H1 (cell line): ENCODE data around the gene RIMKLA. TPM values are rescaled to one million over a fixed set of nuclear protein-coding genes. Genes with fewer than 3 reads are reported as not detected.

ENCODE experiments used
- BACH1 ChIP-seq: IDR thresholded peaks from 2 replicates; pipeline ENCODE4 v1.6.1; 2012; ENCODE audit warnings: low read length, improper control_type of control experiment
- CHD7 ChIP-seq: fragments of 300-600 bp; sonication (generic); IDR thresholded peaks from 2 replicates; pipeline ENCODE4 v1.7.1; 2012; ENCODE audit warnings: low read length, moderate library complexity, mild to moderate bottlenecking, inconsistent platforms; ENCODE audit not compliant: insufficient replicate concordance
- EP300 ChIP-seq, 2 experiments: IDR thresholded peaks; 1 replicate in 1 of 2; 2 replicates in 1 of 2; pipeline ENCODE4 v1.6.1; 2011 to 2012; ENCODE audit warnings: low read depth in 2 of 2, low read length in 2 of 2, mild to moderate bottlenecking in 2 of 2, borderline replicate concordance in 1 of 2, inconsistent platforms in 1 of 2, moderate library complexity in 1 of 2
- GABPA ChIP-seq: IDR thresholded peaks from 2 replicates; pipeline ENCODE4 v1.6.1; 2011; ENCODE audit warnings: mild to moderate bottlenecking, low read length, moderate library complexity, borderline replicate concordance; ENCODE audit not compliant: insufficient read depth
- KDM1A ChIP-seq: fragments of 200-600, 300-600 bp; sonication (generic); IDR thresholded peaks from 2 replicates; pipeline ENCODE4 v1.7.1; 2016; ENCODE audit warnings: mild to moderate bottlenecking, low read length, borderline replicate concordance
- KDM4A ChIP-seq: IDR thresholded peaks from one replicate; pipeline ENCODE4 v1.7.1; 2012; ENCODE audit warnings: low read depth, mild to moderate bottlenecking, moderate library complexity, low read length, inconsistent platforms; ENCODE audit not compliant: severe bottlenecking
- MAX ChIP-seq: IDR thresholded peaks from 2 replicates; pipeline ENCODE4 v1.6.1; 2012; ENCODE audit warnings: inconsistent platforms
- SIX5 ChIP-seq: IDR thresholded peaks from 2 replicates; pipeline ENCODE4 v1.6.1; 2011; ENCODE audit warnings: mild to moderate bottlenecking, low read depth, low read length
- TAF1 ChIP-seq: IDR thresholded peaks from 2 replicates; pipeline ENCODE4 v1.6.1; 2011; ENCODE audit warnings: mild to moderate bottlenecking, low read depth, low read length
- polyA plus RNA-seq, 7 experiments: library from polyadenylated mRNA; depleted of rRNA in 3 of 7; stranded (reverse) in 5 of 7; unstranded in 2 of 7; fragments of >200 nt in 5 of 7; fragments of 200-250 nt in 2 of 7; gene quantifications; 1 replicate in 5 of 7; 2 replicates in 1 of 7; 4 replicates in 1 of 7; pipeline versions ENCODE4 v1.2.1 to v1.2.3, GENCODE V29; 2011 to 2013; ENCODE audit warnings: missing spikeins in 2 of 7, mixed read lengths in 2 of 7
- total RNA-seq: library from RNA; stranded (reverse); fragmentation: NEBNext Ultra II Directional; extraction: Animal tissue kit (Norgen Biotek cat#: 25700); gene quantifications from 2 replicates; pipeline ENCODE4 v1.2.1, GENCODE V29; 2021

Gene RIMKLA
- total and polyA plus RNA-seq, 2 of the 8 experiments (the other 6 are each of a cell fraction or from before 2014, with no cell fraction given): 3.2 to 5.8 TPM

GRCh38 chr1:42335050-42335808, 45.4 kb upstream of the RIMKLA start, which contains the start of gene FOXJ3 (continued):
- no peak for TF ChIP-seq CHD7
- TF ChIP-seq BACH1: no peak
- TF ChIP-seq KDM4A: no peak
- no peak for TF ChIP-seq KDM1A
- no peak for TF ChIP-seq GABPA
- TF ChIP-seq SIX5: no peak
- peak; percentile 99 for TF ChIP-seq TAF1
- TF ChIP-seq EP300 (IDR thresholded peaks at IDR 0.05; ENCODE audit: borderline replicate concordance in 1 of 2, low read depth in 2 of 2, low read length in 2 of 2): peak in 1 of 2 experiments; percentile 93; a peak in 2 of 3 replicates
- TF ChIP-seq MAX: peak; percentile 92
